Fibroblast of lung (primary cell): Measurements from ENCODE around the gene RPH3AL.

Source experiments
- CTCF ChIP-seq, 2 donors: IDR thresholded peaks in 1 of 2; conservative IDR thresholded peaks in 1 of 2; 1 replicate in 1 of 2; 2 replicates in 1 of 2; pipeline ENCODE4 v1.5.1; 2011 to 2012; ENCODE audit warnings: low read length in 2 of 2, control low read depth in 1 of 2, inconsistent platforms in 1 of 2, low read depth in 1 of 2, mild to moderate bottlenecking in 1 of 2
- EZH2 ChIP-seq: IDR thresholded peaks from 2 replicates; pipeline ENCODE4 v1.5.1; 2012; ENCODE audit warnings: low read length, control low read depth, mild to moderate bottlenecking; ENCODE audit errors: missing control alignments

GRCh38 chr17:193426-193810 is 159.2 kb downstream of the RPH3AL start:
- no peak for TF ChIP-seq CTCF (conservative IDR thresholded peaks at IDR 0.05 in 1 of 2, IDR thresholded peaks at IDR 0.05 in 1 of 2; ENCODE audit: low read depth in 1 of 2, low read length in 2 of 2)
- no peak for TF ChIP-seq EZH2
